H1 (cell line): ENCODE results near the gene ANP32A. TPM values are rescaled to one million over a fixed set of nuclear protein-coding genes. Genes with fewer than 3 reads are reported as not detected.

Source experiments
- CTCF ChIA-PET: fragments of 300-600 bp; sonication (Branson Sonifier 250); formaldehyde crosslinking; loops from one replicate; lab custom pipeline; 2021; ENCODE audit not compliant: partially characterized antibody; lab: Charles Lee
- POLR2A ChIA-PET: fragments of 300-600 bp; sonication (Branson Sonifier 250); formaldehyde crosslinking; loops from one replicate; lab custom pipeline; 2021; ENCODE audit warnings: inconsistent platforms; ENCODE audit not compliant: partially characterized antibody; lab: Charles Lee
- DNase-seq, 2 experiments: peaks; one replicate each; pipeline versions ENCODE4 v3.0.0 to v3.0.0-alpha.2; 2010 to 2022; ENCODE audit warnings: low spot score in 2 of 2, low read depth in 1 of 2, mixed read lengths in 1 of 2
- FAIRE-seq: peaks from 2 replicates; lab custom pipeline; 2011; peaks lifted over from hg19 to GRCh38; lab: Jason Lieb, UNC
- H2AFZ ChIP-seq: 2 replicates; pipeline ENCODE4 v1.8.1; 2012; ENCODE audit warnings: low read length, inconsistent platforms
- H2AK5ac ChIP-seq: 2 replicates; pipeline ENCODE4 v1.6.1; 2013; ENCODE audit warnings: low read depth, low read length
- H2BK120ac ChIP-seq: replicated peaks from 2 replicates; pipeline ENCODE3; 2013; ENCODE audit warnings: low read depth, low read length, inconsistent platforms
- H2BK12ac ChIP-seq: 2 replicates; pipeline ENCODE4 v1.6.1; 2013; ENCODE audit warnings: low read depth, low read length
- H2BK15ac ChIP-seq: 2 replicates; pipeline ENCODE4 v1.6.1; 2013; ENCODE audit warnings: low read length
- H2BK20ac ChIP-seq: 2 replicates; pipeline ENCODE4 v1.6.1; 2013; ENCODE audit warnings: low read length
- H2BK5ac ChIP-seq: 2 replicates; pipeline ENCODE4 v1.6.1; 2013; ENCODE audit warnings: low read depth, low read length
- H3K14ac ChIP-seq: 2 replicates; pipeline ENCODE4 v1.6.1; 2013; ENCODE audit warnings: inconsistent platforms; ENCODE audit not compliant: insufficient read length
- H3K18ac ChIP-seq: 2 replicates; pipeline ENCODE4 v1.6.1; 2013; ENCODE audit warnings: low read length; ENCODE audit errors: extremely low read depth
- H3K23ac ChIP-seq: 2 replicates; pipeline ENCODE4 v1.6.1; 2013; ENCODE audit warnings: inconsistent platforms; ENCODE audit not compliant: insufficient read length
- H3K23me2 ChIP-seq: 2 replicates; pipeline ENCODE4 v1.6.1; 2013; ENCODE audit warnings: low read depth, low read length
- H3K27ac ChIP-seq: 2 replicates; pipeline ENCODE4 v1.6.1; 2011; ENCODE audit warnings: low read depth, low read length, inconsistent platforms
- H3K27me3 ChIP-seq, 4 experiments: replicated peaks in 1 of 4; 1 replicate in 1 of 4; 2 replicates in 3 of 4; pipeline versions ENCODE4 v1.6.1 to v1.8.1; 2011 to 2013; ENCODE audit warnings: low read length in 3 of 4, mild to moderate bottlenecking in 3 of 4, inconsistent platforms in 2 of 4, mixed read lengths in 2 of 4, moderate library complexity in 1 of 4; ENCODE audit not compliant: control insufficient read depth in 3 of 4, insufficient read depth in 3 of 4; ENCODE audit errors: extremely low read depth in 1 of 4
- H3K36me3 ChIP-seq, 4 experiments: 2 replicates each; pipeline versions ENCODE4 v1.6.1 to v1.8.1; 2011 to 2013; ENCODE audit warnings: mild to moderate bottlenecking in 4 of 4, low read length in 3 of 4, moderate library complexity in 2 of 4, control low read depth in 1 of 4, inconsistent platforms in 1 of 4; ENCODE audit not compliant: insufficient read depth in 4 of 4, control insufficient read depth in 2 of 4
- H3K4ac ChIP-seq: replicated peaks from 2 replicates; pipeline ENCODE3; 2013; ENCODE audit warnings: low read length, low read depth, mixed read lengths, inconsistent platforms; ENCODE audit not compliant: insufficient read length
- H3K4me1 ChIP-seq, 4 experiments: replicated peaks in 1 of 4; 1 replicate in 1 of 4; 2 replicates in 3 of 4; pipeline versions ENCODE4 v1.6.1 to v1.8.1; 2011 to 2013; ENCODE audit warnings: low read length in 3 of 4, inconsistent platforms in 2 of 4, mixed read lengths in 1 of 4; ENCODE audit not compliant: insufficient read depth in 4 of 4, control insufficient read depth in 3 of 4
- H3K4me2 ChIP-seq, 2 experiments: 2 replicates each; pipeline versions ENCODE4 v1.6.1 to v1.8.1; 2011 to 2013; ENCODE audit warnings: low read depth in 2 of 2, low read length in 2 of 2, control low read depth in 1 of 2, inconsistent platforms in 1 of 2, mild to moderate bottlenecking in 1 of 2; ENCODE audit not compliant: insufficient read depth in 1 of 2
- H3K4me3 ChIP-seq, 4 experiments: fragments of 200-600, 300-600 bp in 1 of 4; sonication (generic), shearing (Covaris generic), sonication (Bioruptor Twin) in 1 of 4; 2 replicates each; pipeline versions ENCODE4 v1.5.1 to v1.8.1; 2011 to 2016; ENCODE audit warnings: low read length in 4 of 4, low read depth in 3 of 4, control low read depth in 2 of 4, inconsistent platforms in 2 of 4, mild to moderate bottlenecking in 2 of 4, mixed read lengths in 1 of 4, moderate library complexity in 1 of 4; ENCODE audit not compliant: insufficient read depth in 2 of 4; ENCODE audit errors: extremely low read depth in 1 of 4
- H3K56ac ChIP-seq: replicated peaks from 2 replicates; pipeline ENCODE3; 2013; ENCODE audit warnings: low read depth, mild to moderate bottlenecking, mixed read lengths, low read length, inconsistent platforms; ENCODE audit not compliant: insufficient read length
- H3K79me1 ChIP-seq: 2 replicates; pipeline ENCODE4 v1.6.1; 2013; ENCODE audit warnings: low read depth, low read length, control low read depth
- H3K79me2 ChIP-seq, 2 experiments: 2 replicates each; pipeline versions ENCODE4 v1.6.1 to v1.8.1; 2012 to 2013; ENCODE audit warnings: low read length in 2 of 2, mild to moderate bottlenecking in 2 of 2, inconsistent platforms in 1 of 2; ENCODE audit not compliant: insufficient read depth in 2 of 2, control insufficient read depth in 1 of 2
- H3K9ac ChIP-seq, 4 experiments: replicated peaks in 1 of 4; 1 replicate in 1 of 4; 2 replicates in 3 of 4; pipeline versions ENCODE4 v1.6.1 to v1.8.1; 2011 to 2013; ENCODE audit warnings: low read depth in 3 of 4, low read length in 3 of 4, control low read depth in 2 of 4, mild to moderate bottlenecking in 2 of 4, moderate library complexity in 2 of 4, inconsistent platforms in 1 of 4; ENCODE audit errors: extremely low read depth in 1 of 4
- H3K9me3 ChIP-seq, 2 experiments: 2 replicates each; pipeline versions ENCODE4 v1.6.1 to v1.8.1; 2012 to 2013; ENCODE audit warnings: mild to moderate bottlenecking in 2 of 2, moderate library complexity in 2 of 2, control low read depth in 1 of 2, inconsistent platforms in 1 of 2, low read depth in 1 of 2, low read length in 1 of 2, mixed read lengths in 1 of 2; ENCODE audit not compliant: insufficient read depth in 2 of 2
- H4K20me1 ChIP-seq, 2 experiments: replicated peaks in 1 of 2; 2 replicates each; pipeline versions ENCODE3 to v1.8.1; 2011 to 2013; ENCODE audit warnings: inconsistent platforms in 2 of 2, low read length in 2 of 2, mild to moderate bottlenecking in 1 of 2; ENCODE audit not compliant: insufficient read depth in 2 of 2, control insufficient read depth in 1 of 2
- H4K5ac ChIP-seq: 2 replicates; pipeline ENCODE4 v1.6.1; 2013; ENCODE audit warnings: low read length, low read depth, mixed read lengths, inconsistent platforms; ENCODE audit not compliant: insufficient read length
- H4K8ac ChIP-seq: 2 replicates; pipeline ENCODE4 v1.8.0; 2013; ENCODE audit warnings: mild to moderate bottlenecking, moderate library complexity, low read length, inconsistent platforms; ENCODE audit not compliant: insufficient read depth; ENCODE audit errors: extremely low read depth
- H4K91ac ChIP-seq: replicated peaks from 2 replicates; pipeline ENCODE3; 2013; ENCODE audit warnings: low read length, mixed read lengths, inconsistent platforms; ENCODE audit not compliant: insufficient read length
- CTBP2 ChIP-seq: IDR thresholded peaks from 2 replicates; pipeline ENCODE4 v1.7.0; 2011; ENCODE audit warnings: borderline replicate concordance, mild to moderate bottlenecking, moderate library complexity, mixed read lengths, low read length; ENCODE audit not compliant: insufficient read depth, insufficient read length
- KDM1A ChIP-seq: fragments of 200-600, 300-600 bp; sonication (generic); IDR thresholded peaks from 2 replicates; pipeline ENCODE4 v1.7.1; 2016; ENCODE audit warnings: mild to moderate bottlenecking, low read length, borderline replicate concordance
- SRF ChIP-seq: IDR thresholded peaks from 2 replicates; pipeline ENCODE4 v1.6.1; 2011; ENCODE audit warnings: mild to moderate bottlenecking, low read depth, low read length, moderate library complexity
- WGBS, 2 experiments: shearing (Covaris generic) in 1 of 2; methylation state at CpG; one replicate each; pipeline versions ENCODE4 v1.1.6 to v1.1.7; 2013 to 2015; ENCODE audit warnings: low lambda C conversion rate in 2 of 2, mixed read lengths in 2 of 2, inconsistent platforms in 1 of 2, low coverage in 1 of 2, missing lambda C conversion rate in 1 of 2; ENCODE audit not compliant: insufficient replicate concordance in 2 of 2, insufficient coverage in 1 of 2, insufficient read length in 1 of 2; ENCODE audit errors: extremely low coverage in 1 of 2, missing lambda C conversion rate in 1 of 2; 5-methylcytosine and 5-hydroxymethylcytosine counted together
- polyA plus RNA-seq, 7 experiments: library from polyadenylated mRNA; depleted of rRNA in 3 of 7; stranded (reverse) in 5 of 7; unstranded in 2 of 7; fragments of >200 nt in 5 of 7; fragments of 200-250 nt in 2 of 7; gene quantifications; 1 replicate in 5 of 7; 2 replicates in 1 of 7; 4 replicates in 1 of 7; pipeline versions ENCODE4 v1.2.1 to v1.2.3, GENCODE V29; 2011 to 2013; ENCODE audit warnings: missing spikeins in 2 of 7, mixed read lengths in 2 of 7
- total RNA-seq: library from RNA; stranded (reverse); fragmentation: NEBNext Ultra II Directional; extraction: Animal tissue kit (Norgen Biotek cat#: 25700); gene quantifications from 2 replicates; pipeline ENCODE4 v1.2.1, GENCODE V29; 2021

Gene ANP32A
- total and polyA plus RNA-seq, 2 of the 8 experiments (the other 6 are each of a cell fraction or from before 2014, with no cell fraction given) = 70.8 to 295 TPM

DNA sequence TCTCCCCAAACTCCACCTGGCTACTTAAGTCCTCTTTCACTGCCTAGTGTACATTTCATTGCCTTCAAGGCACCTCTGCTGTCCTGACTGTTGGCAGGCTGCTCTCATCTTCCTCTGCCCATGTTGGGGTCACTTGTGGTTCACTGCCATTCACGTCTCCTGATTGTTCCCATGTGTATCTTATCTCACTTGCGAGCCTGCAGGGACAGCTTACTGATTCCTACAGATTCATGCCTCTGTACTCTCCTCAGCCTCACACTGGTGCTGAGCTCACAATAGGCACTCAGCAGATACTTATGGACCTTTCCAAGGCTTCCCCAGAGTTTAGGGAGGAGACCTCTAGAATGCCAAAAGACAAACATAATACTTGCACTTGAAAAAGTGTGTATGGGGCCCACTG, 28.8 kb upstream of the ANP32A start:
- Histone ChIP-seq H2AK5ac (no peak overlapping the region), H2AFZ (no peak overlapping the region), H3K9ac (no peak overlapping the region), H2BK20ac (no peak overlapping the region), H2BK120ac (no peak overlapping the region), H3K79me1 (no peaks in the 10 kb centered on the region), H3K27ac (no peak overlapping the region), H4K20me1 (no peaks in the 10 kb centered on the region), H3K4me2 (no peak overlapping the region), H3K4me3 (no peak overlapping the region), H2BK12ac (no peak overlapping the region), H3K14ac (no peak overlapping the region), H3K4ac (no peak overlapping the region), H4K5ac (no peak overlapping the region), H3K18ac (no peak overlapping the region), H2BK15ac (no peak overlapping the region), H3K79me2 (no peaks in the 10 kb centered on the region), H3K36me3 (no peaks in the 10 kb centered on the region), H3K9me3 (no peaks in the 10 kb centered on the region), H3K56ac (no peak overlapping the region), H3K4me1 (no peaks in the 10 kb centered on the region), H4K91ac (no peak overlapping the region), H3K23ac (no peak overlapping the region), H3K23me2 (no peaks in the 10 kb centered on the region), H4K8ac (no peak overlapping the region), H2BK5ac (no peak overlapping the region), H3K27me3 (no peaks in the 10 kb centered on the region; a peak in 1 of 7 replicates)
- no peak for FAIRE-seq
- no peak for DNase-seq
- ChIA-PET POLR2A (no interaction called here), CTCF (interaction anchor here (0.9 to 1.6 kb wide), 3 partner anchors 20 to 299 kb away, joined by 3 read pairs; no protein-coding TSS in a partner anchor)
- 80% methylated on average over 2 of the region's 2 CpGs; no CpG with 5 or more reads in 1 of the 2 experiments for WGBS, 2 experiments
- TF ChIP-seq CTBP2 (no peak), KDM1A (no peak), SRF (no peak)
